Measurements from ENCODE around the gene TRO.

TRO gene

GRCh38 chrX:54920610-54921426 lies at the start of gene TRO:
TSS of gene TRO (plus strand) at chrX:54920824. CDS start at chrX:54922247, 1,423 bp downstream.
- DNase-seq (ENCODE audit: low spot score) = no peak

GRCh38 chrX:54885740-54886139 lies 34.9 kb upstream of the TRO start:
- no peak for DNase-seq (ENCODE audit: low spot score)

DNA sequence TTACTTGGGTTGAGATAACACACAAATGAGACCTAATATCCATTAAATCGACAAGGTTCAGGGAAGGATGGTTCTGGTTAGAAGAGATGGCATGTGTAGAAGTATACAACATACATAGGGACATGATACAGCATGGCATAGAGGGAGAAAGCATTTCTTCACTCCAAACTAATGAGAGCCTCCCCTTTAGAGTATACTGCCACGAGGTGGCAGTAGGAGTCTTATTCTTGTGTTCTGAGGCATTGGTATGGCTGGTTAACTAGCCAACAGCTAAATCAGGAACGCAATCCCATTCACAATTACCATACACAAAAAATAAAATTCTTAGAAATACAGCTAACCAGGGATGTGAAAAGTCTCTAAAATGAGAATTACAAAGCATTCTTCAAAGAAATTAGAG lies 29.1 kb upstream of the TRO start:
- peak; percentile 65 for DNase-seq (ENCODE audit: low spot score)

- no peak for DNase-seq (ENCODE audit: low spot score)
Measured at GRCh38 chrX:54894159-54894558, 26.5 kb upstream of the TRO start.

DNA sequence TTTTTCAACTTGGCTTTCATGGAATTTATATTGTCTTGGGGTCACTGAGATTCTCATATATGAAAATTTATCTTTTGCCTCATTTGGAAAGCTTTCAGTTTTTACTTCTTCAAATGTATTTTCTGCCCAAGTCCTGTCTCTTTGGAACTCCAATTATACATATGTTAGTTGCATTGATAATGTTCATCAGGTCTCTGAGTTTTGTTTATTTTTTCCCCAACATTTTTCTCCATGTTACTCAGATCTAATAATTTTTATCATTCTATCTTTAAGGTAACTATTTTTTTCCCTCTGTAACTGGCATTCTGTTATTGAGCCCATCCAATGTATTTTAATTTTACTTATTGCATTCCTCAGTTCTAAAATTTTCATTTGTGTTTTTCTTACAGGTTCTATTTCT lies 10.7 kb upstream of the TRO start:
- no peak for DNase-seq (ENCODE audit: low spot score)

DNA sequence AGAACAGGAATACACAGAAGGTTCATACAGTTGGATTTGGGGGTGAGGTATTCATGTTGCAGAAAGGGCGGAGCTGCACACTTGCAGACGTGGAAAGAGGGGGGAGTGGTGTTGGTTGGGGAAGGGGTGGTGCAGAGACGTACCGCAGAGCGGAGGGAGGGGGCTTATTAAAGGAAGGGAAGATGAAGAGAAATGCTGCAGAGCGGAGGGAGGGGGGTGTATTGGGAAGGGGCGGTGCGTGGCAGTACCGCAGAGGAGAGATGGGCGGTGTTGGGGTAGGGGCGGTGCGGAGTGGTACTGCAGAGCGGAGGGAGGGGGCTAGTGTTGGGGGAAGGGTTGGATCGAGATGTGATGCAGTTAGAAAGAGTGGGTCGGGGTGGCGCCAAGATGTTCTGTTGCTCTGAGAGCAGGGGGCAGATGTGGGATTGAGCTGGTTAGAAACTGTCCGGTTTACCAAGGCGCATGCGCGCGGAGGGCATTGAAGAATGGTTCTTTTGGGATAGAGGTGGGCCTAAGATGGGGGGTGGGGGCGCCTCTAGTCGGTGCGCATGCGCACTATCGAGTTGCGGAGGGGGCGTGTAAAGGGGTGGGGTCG lies 900 bp downstream of the TRO start:
- DNase-seq (ENCODE audit: low spot score) = no peak

- no peak for DNase-seq (ENCODE audit: low spot score)
Measured at GRCh38 chrX:54922547-54922946, 1.9 kb downstream of the TRO start.

- no peak for DNase-seq (ENCODE audit: low spot score)
Measured at GRCh38 chrX:54923376-54923775, 2.8 kb downstream of the TRO start.

GRCh38 chrX:54926978-54927377 lies 6.4 kb downstream of the TRO start:
- no peak for DNase-seq (ENCODE audit: low spot score)

DNA sequence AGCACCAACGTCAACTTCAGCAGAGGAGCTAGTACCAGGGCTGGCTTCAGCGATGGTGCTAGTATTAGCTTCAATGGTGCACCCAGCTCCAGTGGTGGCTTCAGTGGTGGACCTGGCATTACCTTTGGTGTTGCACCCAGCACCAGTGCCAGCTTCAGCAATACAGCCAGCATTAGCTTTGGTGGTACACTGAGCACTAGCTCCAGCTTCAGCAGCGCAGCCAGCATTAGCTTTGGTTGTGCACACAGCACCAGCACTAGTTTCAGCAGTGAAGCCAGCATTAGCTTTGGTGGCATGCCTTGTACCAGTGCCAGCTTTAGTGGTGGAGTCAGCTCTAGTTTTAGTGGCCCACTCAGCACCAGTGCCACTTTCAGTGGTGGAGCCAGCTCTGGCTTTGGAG lies 8.3 kb downstream of the TRO start:
- DNase-seq (ENCODE audit: low spot score) = no peak

DNA sequence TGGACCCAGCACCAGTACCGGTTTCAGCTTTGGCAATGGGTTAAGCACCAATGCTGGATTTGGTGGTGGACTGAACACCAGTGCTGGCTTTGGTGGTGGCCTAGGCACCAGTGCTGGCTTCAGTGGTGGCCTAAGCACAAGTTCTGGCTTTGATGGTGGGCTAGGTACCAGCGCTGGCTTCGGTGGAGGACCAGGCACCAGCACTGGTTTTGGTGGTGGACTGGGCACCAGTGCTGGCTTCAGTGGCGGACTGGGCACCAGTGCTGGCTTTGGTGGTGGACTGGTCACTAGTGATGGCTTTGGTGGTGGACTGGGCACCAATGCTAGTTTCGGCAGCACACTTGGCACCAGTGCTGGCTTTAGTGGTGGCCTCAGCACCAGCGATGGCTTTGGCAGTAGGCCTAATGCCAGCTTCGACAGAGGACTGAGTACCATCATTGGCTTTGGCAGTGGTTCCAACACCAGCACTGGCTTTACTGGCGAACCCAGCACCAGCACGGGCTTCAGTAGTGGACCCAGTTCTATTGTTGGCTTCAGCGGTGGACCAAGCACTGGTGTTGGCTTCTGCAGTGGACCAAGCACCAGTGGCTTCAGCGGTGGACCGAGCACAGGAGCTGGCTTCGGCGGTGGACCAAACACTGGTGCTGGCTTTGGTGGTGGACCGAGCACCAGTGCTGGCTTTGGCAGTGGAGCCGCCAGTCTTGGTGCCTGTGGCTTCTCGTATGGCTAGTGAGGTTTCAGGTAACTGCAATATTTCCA lies 9.8 kb downstream of the TRO start:
- DNase-seq (ENCODE audit: low spot score) = no peak

DNA sequence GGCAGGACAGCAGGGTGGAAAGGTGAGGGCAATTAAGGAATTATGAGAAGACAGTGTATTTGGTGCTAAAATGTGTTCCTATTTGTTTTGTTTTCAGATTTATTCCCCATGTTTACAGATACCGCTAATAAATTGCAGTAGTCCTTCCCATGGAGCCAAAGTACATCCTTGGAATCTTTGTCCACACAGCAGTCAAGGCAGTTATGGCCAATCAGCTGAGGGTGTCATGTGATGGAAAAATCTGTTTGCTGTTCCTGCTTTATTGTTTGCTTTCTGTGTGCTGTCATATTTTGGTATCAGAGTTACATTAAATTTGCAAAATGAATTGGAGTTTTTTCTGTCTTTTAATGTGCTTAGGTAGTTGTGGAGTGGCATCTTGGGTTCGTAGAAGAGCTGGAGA lies 10.5 kb downstream of the TRO start:
- DNase-seq (ENCODE audit: low spot score) = no peak

- no peak for DNase-seq (ENCODE audit: low spot score)
Measured at GRCh38 chrX:54933150-54933826, 12.7 kb downstream of the TRO start.

- no peak for DNase-seq (ENCODE audit: low spot score)
Measured at GRCh38 chrX:54934058-54934457, 13.4 kb downstream of the TRO start.

DNA sequence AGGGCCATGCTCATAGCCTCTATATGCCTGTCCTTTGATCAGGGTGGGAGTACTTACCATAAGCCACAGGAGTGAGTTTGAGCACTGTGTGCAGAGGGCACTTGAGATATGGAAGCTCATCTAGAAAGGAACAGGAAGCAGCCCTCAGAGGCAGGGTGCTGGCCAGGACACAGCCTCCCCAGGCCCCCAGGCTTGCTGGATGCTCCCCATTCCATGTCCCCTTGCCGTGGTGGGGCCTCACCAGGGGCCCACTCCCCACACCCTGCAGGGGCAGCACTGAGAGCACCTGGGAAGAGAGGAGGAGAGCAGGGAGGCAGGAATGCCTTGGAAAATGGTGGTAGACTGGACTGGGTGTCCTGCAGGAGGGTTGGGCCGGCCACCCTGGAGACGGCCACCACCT lies 14.3 kb downstream of the TRO start:
- DNase-seq (ENCODE audit: low spot score) = no peak

DNA sequence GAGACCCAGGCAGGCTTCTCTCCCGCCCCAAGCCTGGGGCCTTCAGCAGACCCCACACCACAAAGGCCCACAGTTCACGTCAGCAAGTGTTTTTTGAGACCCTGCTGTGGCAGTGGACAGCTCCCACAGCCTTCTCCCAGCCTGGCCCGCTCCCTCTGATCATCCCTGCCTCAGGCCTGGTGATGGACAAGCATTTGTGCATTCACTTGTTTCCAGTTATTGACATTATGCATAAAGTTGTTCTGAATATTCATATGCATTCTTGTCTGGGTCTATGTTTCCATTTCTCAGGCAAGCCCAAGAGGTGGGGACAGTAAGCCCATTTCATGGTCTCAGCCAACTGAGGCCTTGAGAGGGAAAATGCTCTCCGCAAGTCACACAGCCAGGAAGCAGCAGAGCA lies 14.7 kb downstream of the TRO start:
- no peak for DNase-seq (ENCODE audit: low spot score)

DNA sequence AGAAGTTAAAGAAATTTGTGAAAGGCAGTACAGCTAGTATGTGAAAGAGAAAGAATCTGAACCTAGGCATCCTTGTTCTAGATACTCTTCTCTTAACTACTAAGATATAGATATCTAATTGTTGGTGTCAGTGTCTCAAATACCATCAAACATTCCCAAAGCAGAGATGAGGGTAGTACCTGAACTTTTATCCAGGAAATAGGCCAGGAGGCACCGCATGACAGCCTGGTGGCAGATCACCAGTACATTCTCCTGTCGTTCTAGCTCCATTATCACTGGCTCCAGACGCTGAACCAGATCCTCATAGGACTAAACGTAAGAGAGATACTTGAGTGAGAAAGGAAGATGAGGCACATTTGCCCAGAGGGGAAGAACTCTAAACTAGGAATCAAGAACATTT lies 16.8 kb downstream of the TRO start:
- no peak for DNase-seq (ENCODE audit: low spot score)

GRCh38 chrX:54944816-54945215 lies 24.2 kb downstream of the TRO start:
- no peak for DNase-seq (ENCODE audit: low spot score)

GRCh38 chrX:54945224-54945623 lies 24.6 kb downstream of the TRO start:
- DNase-seq (ENCODE audit: low spot score) = no peak

GRCh38 chrX:54950730-54951375 lies 30.2 kb downstream of the TRO start:
- DNase-seq (ENCODE audit: low spot score) = no peak

GRCh38 chrX:54961750-54962149 lies 41.1 kb downstream of the TRO start:
- no peak for DNase-seq (ENCODE audit: low spot score)
